T47D (cell line): Measurements from ENCODE around the gene LAMTOR2.
"Not testable (repeated sequence)": the region's sequence is repeated elsewhere in the genome, so short reads cannot be mapped to it uniquely, and the experiment has no call there.

Experiments used
- DNase-seq, 2 experiments: peaks; one replicate each; pipeline versions ENCODE4 v3.0.0 to v3.0.0-alpha.2; 2011 to 2012; ENCODE audit warnings: low read depth in 1 of 2, low spot score in 1 of 2
- JUND ChIP-seq: IDR thresholded peaks from 2 replicates; pipeline ENCODE4 v1.6.1; 2012; ENCODE audit warnings: low read depth
- in situ Hi-C: cut with HindIII; loops from 2 replicates; pipeline ENCODE4 v1.10.0; 2016; ENCODE audit warnings: low sequenced_read_pairs, low pct_unique_long_range_greater_than_20kb

LAMTOR2 gene

DNA sequence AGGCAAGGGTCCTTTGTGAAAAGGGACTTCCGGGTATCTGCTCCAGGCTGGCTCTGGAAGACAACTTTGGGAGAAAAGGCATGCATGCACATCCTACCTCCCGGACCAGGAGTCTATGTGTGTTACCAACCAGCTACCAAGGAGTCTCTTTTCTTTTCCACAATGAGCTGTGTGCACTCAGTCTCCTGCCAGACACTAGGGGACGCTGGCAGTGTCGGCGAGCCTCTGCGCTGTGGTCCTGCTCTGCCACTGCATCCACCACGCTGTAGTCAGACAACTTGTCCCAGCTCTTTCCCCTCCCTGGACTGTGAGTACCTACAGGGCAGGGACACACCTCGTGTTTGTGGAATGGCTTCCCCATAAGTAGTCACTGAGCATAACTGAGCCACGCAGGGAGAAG lies 28.7 kb upstream of the LAMTOR2 start:
- in situ Hi-C loops = no loop called here
- peak; percentile 75 for DNase-seq
- TF ChIP-seq JUND = no peak

DNA sequence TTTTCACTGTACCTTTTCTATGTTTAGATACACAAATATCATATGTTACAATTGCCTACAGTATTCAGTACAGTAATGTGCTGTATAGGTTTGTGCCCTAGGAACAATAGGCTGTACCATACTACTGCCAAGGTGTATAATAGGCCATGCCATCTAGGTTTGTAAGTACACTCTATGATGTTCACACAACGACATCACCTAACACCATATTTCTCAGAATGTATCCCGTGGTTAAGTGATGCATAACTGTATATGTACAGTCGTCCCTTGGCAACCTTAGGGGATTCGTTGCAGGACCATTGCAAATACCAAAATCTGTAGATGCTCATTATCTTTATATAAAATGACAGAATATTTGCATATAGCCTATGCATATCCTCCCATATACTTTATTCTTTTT lies 28.0 kb upstream of the LAMTOR2 start:
- in situ Hi-C loops = no loop called here
- no peak for TF ChIP-seq JUND
- no peak for DNase-seq

DNA sequence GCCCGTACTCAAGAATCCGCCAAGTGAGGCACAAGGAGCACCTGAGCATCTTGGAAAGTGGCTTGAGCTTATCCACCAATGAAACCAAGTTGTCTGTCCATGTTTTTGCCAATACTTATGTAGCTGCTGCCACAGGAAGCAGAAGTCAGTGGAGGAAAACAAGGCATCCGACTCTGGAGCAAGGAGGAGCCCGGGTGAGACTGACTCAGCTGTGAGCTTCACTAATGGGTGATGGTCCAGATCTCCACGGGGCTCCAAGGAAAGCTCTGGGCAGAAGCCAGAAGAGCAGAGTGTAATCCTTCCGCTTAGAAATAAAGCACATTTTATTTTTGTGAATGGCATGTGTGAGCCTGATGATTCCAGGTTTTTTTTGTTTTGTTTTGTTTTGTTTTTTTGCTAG lies 21.6 kb upstream of the LAMTOR2 start:
- in situ Hi-C loops = no loop called here
- no peak for DNase-seq
- TF ChIP-seq JUND = no peak

DNA sequence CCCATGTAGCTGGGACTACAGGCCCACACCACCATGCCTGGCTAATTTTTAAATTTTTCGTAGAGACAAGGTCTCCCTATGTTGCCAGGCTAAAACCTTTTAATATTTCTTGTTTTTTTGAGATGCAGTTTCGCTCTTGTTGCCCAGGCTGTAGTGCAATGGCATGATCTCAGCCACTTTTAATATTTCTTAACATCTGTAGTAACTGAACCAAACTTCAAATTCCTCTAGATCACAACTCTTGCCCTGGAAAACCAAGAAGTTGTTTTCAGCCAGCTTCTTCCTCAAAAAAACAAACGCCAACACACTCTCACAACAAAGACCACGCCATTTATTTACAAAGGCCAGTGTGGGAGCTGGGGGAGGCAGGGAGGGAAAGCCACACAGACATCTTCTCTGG lies 19.6 kb upstream of the LAMTOR2 start:
- in situ Hi-C loops, DNase-seq: not testable (repeated sequence)

DNA sequence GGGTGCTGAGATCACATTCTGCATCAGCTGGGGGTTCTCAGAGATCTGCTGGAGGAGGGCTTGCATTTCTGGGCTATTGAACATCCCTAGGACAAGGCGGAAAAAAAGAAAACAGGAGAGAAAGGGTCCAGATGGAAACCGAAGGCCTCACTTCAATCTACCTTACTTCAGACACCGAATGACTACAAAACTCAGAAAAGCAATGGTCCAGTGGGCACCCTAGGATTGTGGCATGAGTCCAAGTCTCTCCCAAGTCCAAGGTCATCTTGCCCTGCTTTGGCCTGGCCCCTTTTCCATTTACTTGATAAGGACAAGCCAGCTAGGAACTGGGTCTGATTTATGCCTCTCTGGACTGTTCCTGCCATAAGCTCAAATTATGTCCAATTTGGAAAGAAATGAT lies 11.8 kb upstream of the LAMTOR2 start:
- TF ChIP-seq JUND = no peak
- DNase-seq = no peak
- in situ Hi-C loops = no loop called here

DNA sequence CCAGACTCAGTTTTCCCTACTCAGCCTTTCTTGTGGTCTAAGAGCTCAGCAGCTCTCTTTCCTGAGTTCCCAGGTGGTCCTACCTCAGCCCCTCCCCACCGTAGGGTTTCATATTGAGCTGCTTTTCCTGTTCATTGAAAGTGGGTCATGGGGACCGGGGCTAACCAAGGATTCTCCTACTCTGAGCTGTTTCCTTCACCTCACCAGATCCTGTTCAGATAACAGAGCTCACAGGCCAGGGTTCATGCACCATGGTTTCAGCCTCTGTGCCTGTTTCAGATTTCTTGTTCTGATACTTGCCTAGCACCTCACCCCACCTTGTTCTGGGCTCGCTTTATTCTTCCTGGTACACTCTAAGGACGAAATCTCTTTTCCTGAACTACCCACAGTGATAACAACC lies 9.5 kb upstream of the LAMTOR2 start:
- in situ Hi-C loops = no loop called here
- DNase-seq = no peak
- no peak for TF ChIP-seq JUND

DNA sequence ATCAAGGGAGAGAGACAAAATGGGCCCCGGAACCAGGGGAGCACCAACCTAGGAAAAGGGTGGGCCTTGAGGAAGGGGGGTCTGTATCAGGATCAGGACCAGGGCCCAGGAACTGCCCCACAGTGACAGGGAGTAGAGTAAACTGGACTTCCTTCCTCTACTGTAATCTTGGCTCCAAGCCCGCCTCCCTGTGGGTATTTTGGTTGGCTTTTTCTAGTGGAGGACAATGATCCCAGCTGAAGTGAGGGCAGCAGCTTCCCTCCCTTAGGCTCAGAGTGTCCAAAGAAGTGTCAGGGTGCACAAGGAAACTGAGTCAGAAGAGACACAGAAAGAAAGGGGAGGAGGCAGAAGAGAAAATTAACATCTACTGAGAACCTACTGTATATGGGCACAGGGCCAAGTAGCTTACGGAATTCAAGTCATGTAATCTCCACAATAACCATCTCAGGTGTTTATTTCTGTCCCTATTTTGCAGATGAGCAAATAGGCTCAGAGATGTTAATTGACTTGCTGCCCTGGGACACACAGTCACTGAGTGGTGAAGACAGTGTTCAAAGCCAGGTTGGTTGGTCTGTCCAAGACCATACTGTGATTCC lies 5.8 kb upstream of the LAMTOR2 start:
- DNase-seq = peak in 1 of 2 experiments; percentile 51

DNA sequence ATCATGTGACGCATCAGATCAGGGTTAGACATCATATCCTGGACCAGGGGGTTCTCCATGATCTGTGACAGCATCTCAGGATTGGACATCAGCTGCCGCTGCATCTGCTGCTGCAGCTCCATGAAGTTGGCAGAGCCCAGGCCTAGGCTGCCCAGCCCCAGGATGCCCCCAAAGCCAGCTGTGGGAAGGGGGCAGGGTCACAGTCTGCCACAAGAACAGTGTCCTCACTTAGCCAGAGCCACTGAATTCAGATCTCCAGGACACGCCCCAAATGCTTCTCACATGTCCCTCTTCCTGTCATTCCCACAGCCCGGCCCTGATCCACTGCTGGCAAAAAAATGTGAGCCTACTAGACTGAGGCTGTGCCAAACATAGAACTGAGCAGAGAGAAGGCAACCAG lies 4.2 kb upstream of the LAMTOR2 start:
- DNase-seq = no peak
- in situ Hi-C loops = no loop called here
- no peak for TF ChIP-seq JUND

More for the DNA sequence above, 5.8 kb upstream of the LAMTOR2 start:
- TF ChIP-seq JUND = no peak
- in situ Hi-C loops = no loop called here

DNA sequence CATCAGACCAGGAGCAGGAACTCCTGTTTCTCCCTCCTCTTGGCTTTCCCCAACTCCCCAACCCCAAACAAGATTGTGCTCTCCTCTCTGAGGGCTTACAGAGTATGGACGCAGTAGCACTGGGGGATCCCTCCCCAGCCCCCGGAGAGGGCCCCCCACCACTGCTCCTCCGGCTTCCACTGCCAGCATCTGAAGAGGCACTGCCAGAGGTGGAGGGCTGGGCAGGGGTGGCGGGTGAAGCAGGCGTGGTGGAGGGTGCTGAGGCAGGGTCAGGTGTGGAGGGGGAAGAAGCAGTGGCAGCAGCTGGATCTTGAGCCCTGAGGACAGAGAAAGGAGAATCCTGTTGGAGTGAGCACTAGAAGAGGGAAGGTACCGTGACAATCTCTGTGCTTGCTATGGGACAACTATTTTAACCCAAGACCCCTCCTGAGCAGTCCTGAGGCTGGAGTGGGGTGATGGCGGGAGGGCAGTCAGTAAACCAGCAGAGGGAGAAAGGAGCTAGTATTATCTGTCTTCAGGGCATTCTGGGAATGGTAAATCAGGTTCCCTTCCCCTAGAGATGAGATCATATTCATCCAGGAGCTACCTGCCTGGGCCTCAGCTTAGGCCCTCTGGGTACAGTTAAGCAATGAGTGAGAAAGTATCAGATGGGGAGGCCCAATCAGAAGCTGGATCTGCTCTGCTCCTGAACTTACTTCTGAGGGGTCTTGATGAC lies 3.4 kb upstream of the LAMTOR2 start:
- in situ Hi-C loops = no loop called here
- DNase-seq = peak in 1 of 2 experiments; percentile 34
- no peak for TF ChIP-seq JUND

DNA sequence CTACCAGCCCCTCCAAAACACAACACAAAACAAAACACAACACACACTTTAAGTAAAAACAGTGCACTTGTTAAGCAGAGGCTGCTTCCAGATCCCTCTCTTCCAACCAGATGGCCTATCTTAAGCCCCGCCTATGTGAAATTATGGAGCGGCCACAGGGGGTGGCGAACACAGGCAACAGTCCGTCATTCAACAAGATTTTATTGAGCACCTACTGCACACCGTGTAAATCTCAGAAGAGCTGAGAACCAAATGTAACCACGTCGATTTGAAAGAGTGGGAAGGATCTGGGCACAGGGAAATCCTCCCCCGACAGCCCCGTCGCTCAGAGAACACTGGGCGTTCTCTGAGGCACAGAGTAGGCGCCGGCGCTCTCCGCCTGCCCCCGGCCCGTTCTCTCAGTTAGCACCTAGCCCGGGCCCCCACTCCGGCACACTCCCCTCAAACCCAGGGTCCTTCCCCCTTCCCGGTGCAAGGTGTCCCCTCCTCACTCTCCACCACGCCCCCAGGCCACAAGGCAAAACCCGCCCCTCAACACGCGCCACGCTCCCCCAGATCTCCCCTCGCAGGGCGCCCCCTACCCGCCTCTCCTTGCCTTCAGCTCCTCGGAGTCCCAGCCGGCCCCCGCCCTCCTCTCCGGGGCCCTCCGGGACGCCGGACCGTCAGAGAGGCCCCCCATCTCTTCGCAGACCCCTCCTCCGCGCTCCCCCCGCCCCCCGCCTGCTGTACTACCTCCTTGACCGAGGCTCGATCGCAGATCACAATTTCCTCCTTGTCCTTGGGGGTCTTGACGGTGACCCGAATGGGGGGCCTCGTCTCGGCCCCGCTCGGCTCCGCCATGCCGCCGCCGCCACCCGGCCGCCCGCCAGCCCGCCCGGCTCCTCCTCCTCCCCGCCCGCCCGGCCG lies 1.5 kb upstream of the LAMTOR2 start:
- DNase-seq = peak; percentile 63 to 81
- TF ChIP-seq JUND = no peak
- in situ Hi-C loops = no loop called here

DNA sequence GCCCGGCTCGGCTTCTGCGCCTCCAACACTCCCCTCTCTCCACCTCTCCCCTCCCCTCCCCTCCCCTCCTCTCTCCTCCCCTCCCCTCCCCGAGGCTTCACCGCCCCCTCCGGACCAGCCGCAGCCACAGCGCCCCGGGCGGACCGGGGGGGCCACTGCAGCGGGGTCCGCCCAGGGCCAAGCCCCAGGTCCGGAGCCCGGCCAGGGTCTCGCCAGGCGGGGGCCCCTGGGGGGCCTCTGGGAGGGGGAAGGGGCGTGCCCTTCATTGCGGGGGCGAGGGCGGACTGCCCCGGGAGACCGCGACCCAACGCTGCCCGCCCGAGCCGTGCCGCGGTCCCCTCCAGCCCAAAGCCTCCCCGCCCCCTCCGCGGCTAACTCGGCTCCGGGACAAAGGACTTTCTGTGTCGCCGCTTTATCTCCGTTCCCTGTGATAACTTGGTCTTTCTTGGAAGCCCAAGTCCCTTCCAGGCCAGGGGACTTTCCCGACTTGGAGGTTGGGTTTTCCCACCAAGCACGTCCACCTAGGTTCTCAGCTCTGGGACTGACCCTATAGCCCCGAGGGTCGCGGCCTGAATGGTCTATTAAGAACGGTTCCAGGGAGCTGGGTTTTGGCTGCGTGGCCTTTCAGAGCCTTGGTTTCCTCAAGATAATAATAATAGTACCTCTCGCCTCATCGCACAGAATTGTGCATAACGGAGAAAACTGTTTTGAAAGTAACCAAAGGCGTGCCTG lies 648 bp upstream of the LAMTOR2 start, which contains the start of gene UBQLN4:
TSS of gene UBQLN4 (minus strand) at position 31 of the 732 bp plus-strand sequence. CDS start 97 bp downstream, outside the sequence.
- DNase-seq = peak; percentile 82 to 93
- in situ Hi-C loops = no loop called here
- no peak for TF ChIP-seq JUND
